Upper lobe of left lung (tissue), 6 donors: Measurements from ENCODE around the gene DLST. TPM values are rescaled to one million over a fixed set of nuclear protein-coding genes. Genes with fewer than 3 reads are reported as not detected.

Source experiments
- ATAC-seq, 2 donors: fragments of 200-7000 bp; cut with Tn5 transposase; one replicate each; pipeline ENCODE4 v1.9.1; 2022; ENCODE audit warnings: mild to moderate bottlenecking in 2 of 2, moderate library complexity in 2 of 2; ENCODE audit not compliant: low FRiP score in 2 of 2
- DNase-seq, 2 donors: peaks; one replicate each; pipeline ENCODE4 v3.0.0-alpha.2; 2019 to 2020
- H3K27ac ChIP-seq, 4 donors: fragments of 200-600 bp; sonication (generic); one replicate each; pipeline ENCODE4 v1.5.1; 2016 to 2019
- H3K27me3 ChIP-seq, 4 donors: fragments of 200-600 bp; sonication (generic); one replicate each; pipeline ENCODE4 v1.5.1; 2017 to 2019
- H3K36me3 ChIP-seq, 4 donors: fragments of 200-600 bp; sonication (generic); one replicate each; pipeline ENCODE4 v1.5.1; 2016 to 2019
- H3K4me1 ChIP-seq, 4 donors: fragments of 200-600 bp; sonication (generic); one replicate each; pipeline ENCODE4 v1.5.1; 2018 to 2019
- H3K4me3 ChIP-seq, 4 donors: fragments of 200-600 bp; sonication (generic); one replicate each; pipeline ENCODE4 v1.5.1; 2017 to 2019; ENCODE audit warnings: mild to moderate bottlenecking in 2 of 4, moderate library complexity in 1 of 4
- H3K9me3 ChIP-seq, 4 donors: fragments of 200-600 bp; sonication (generic); one replicate each; pipeline ENCODE4 v1.5.1; 2018 to 2019
- CTCF ChIP-seq, 6 experiments: fragments of 450-650 bp in 4 of 6; fragments of 200-600 bp in 2 of 6; sonication (generic) in 2 of 6; IDR thresholded peaks; one replicate each; pipeline ENCODE4 v1.5.1; 2016 to 2019; ENCODE audit warnings: antibody characterized with exemption in 6 of 6
- EP300 ChIP-seq, 4 donors: sonication (generic); formaldehyde crosslinking; IDR thresholded peaks; one replicate each; pipeline ENCODE4 v1.5.1; 2017; ENCODE audit warnings: antibody characterized with exemption in 4 of 4, control low read depth in 2 of 4
- POLR2A ChIP-seq, 4 donors: fragments of 450-650 bp; IDR thresholded peaks; one replicate each; pipeline ENCODE4 v1.5.1; 2016 to 2017; ENCODE audit warnings: antibody characterized with exemption in 4 of 4, mild to moderate bottlenecking in 2 of 4
- POLR2AphosphoS5 ChIP-seq, 2 donors: sonication (generic); formaldehyde crosslinking; IDR thresholded peaks; one replicate each; pipeline ENCODE4 v1.5.1; 2017; ENCODE audit warnings: antibody characterized with exemption in 2 of 2
- WGBS, 2 donors: methylation state at CpG; one replicate each; pipeline ENCODE4 v1.1.5; 2017 to 2018; 5-methylcytosine and 5-hydroxymethylcytosine counted together
- total RNA-seq, 6 donors: library from RNA; depleted of rRNA in 4 of 6; stranded (reverse); fragments of >200 nt in 4 of 6; gene quantifications; one replicate each; pipeline versions ENCODE4 v1.1.0 to v1.2.1, GENCODE V29; 2016 to 2021
- donor health status: DM: no; HTN: no; CAD: no; lungs with moderate emphysema.
- donor health status: DM: no; HTN: yes; CAD: no; lungs with severe emphysema.

DLST gene
- total RNA-seq, 6 donors from 2014 or later = 81.0 to 95.3 (median 83.1) TPM

GRCh38 chr14:74859757-74860552 lies 21.8 kb upstream of the DLST start:
- no peak for ATAC-seq
- DNase-seq = no peak
- 67 to 73% methylated on average over 10 of the region's 10 CpGs for WGBS, 2 donors
- H3K27me3 ChIP-seq = no peaks in the 10 kb centered on the region
- H3K4me3 ChIP-seq = no peak overlapping the region
- H3K36me3 ChIP-seq = no peaks in the 10 kb centered on the region
- H3K4me1 ChIP-seq = peaks cover 0 to 23% (median 14%) of the 10 kb centered on the region in 4 donors
- no peaks in the 10 kb centered on the region for H3K9me3 ChIP-seq
- H3K27ac ChIP-seq = no peak overlapping the region
- TF ChIP-seq EP300 (IDR thresholded peaks at IDR 0.05) = no peak
- no peak for TF ChIP-seq POLR2A (IDR thresholded peaks at IDR 0.05)
- TF ChIP-seq CTCF (IDR thresholded peaks at IDR 0.05) = no peak
- TF ChIP-seq POLR2AphosphoS5 (IDR thresholded peaks at IDR 0.05) = no peak

- TF ChIP-seq POLR2A (IDR thresholded peaks at IDR 0.05) (no peak), EP300 (IDR thresholded peaks at IDR 0.05) (no peak), CTCF (IDR thresholded peaks at IDR 0.05) (peak; percentile 81 to 87 (median 83)), POLR2AphosphoS5 (IDR thresholded peaks at IDR 0.05) (no peak)
- Histone ChIP-seq H3K27ac (no peak overlapping the region), H3K4me1 (peaks cover 0 to 18% (median 5%) of the 10 kb centered on the region in 4 donors), H3K4me3 (no peak overlapping the region), H3K36me3 (no peaks in the 10 kb centered on the region), H3K9me3 (no peaks in the 10 kb centered on the region), H3K27me3 (no peaks in the 10 kb centered on the region)
- peak; percentile 74 to 81 for ATAC-seq
- 28 to 29% methylated on average over 6 to 7 of the region's 7 CpGs for WGBS, 2 donors
- DNase-seq = peak in 1 of 2 donors; percentile 91
These were observed 20.6 kb upstream of the DLST start for GRCh38 chr14:74860899-74861733.

GRCh38 chr14:74861734-74862090 lies 20.0 kb upstream of the DLST start:
- ATAC-seq = no peak

GRCh38 chr14:74863274-74863673 lies 18.4 kb upstream of the DLST start:
- ATAC-seq = peak; percentile 64 to 72

More at GRCh38 chr14:74861734-74862090, 20.0 kb upstream of the DLST start:
- 70 to 79% methylated on average over 3 of the region's 3 CpGs for WGBS, 2 donors
- TF ChIP-seq POLR2A (IDR thresholded peaks at IDR 0.05) (no peak), CTCF (IDR thresholded peaks at IDR 0.05) (no peak), EP300 (IDR thresholded peaks at IDR 0.05) (no peak), POLR2AphosphoS5 (IDR thresholded peaks at IDR 0.05) (no peak)
- peaks cover 0 to 18% (median 5%) of the 10 kb centered on the region in 4 donors for H3K4me1 ChIP-seq
- no peak overlapping the region for H3K27ac ChIP-seq
- H3K9me3 ChIP-seq = no peaks in the 10 kb centered on the region
- H3K36me3 ChIP-seq = no peaks in the 10 kb centered on the region
- H3K4me3 ChIP-seq = no peak overlapping the region
- DNase-seq = no peak
- H3K27me3 ChIP-seq = no peaks in the 10 kb centered on the region

More at GRCh38 chr14:74863274-74863673, 18.4 kb upstream of the DLST start:
- WGBS, 2 donors = 59 to 67% methylated on average over 7 to 9 of the region's 9 CpGs
- Histone ChIP-seq H3K4me1 (peaks cover 0 to 18% (median 5%) of the 10 kb centered on the region in 4 donors), H3K27me3 (no peaks in the 10 kb centered on the region), H3K4me3 (no peak overlapping the region), H3K36me3 (no peaks in the 10 kb centered on the region), H3K27ac (no peak overlapping the region), H3K9me3 (no peaks in the 10 kb centered on the region)
- peak in 1 of 2 donors; percentile 48 for DNase-seq
- TF ChIP-seq CTCF (IDR thresholded peaks at IDR 0.05) = no peak
- TF ChIP-seq EP300 (IDR thresholded peaks at IDR 0.05) = no peak
- no peak for TF ChIP-seq POLR2AphosphoS5 (IDR thresholded peaks at IDR 0.05)
- TF ChIP-seq POLR2A (IDR thresholded peaks at IDR 0.05) = no peak
